Endothelial cell of umbilical vein (primary cell): ENCODE measurements around the gene GOLT1A. TPM values are rescaled to one million over a fixed set of nuclear protein-coding genes. Genes with fewer than 3 reads are reported as not detected.

Experiments used
- BruUV-seq: library from RNA; stranded (reverse); fragments of 400-500 nt; replicated peaks from 2 replicates; lab custom pipeline; 2021; lab: Mats Ljungman, UMichigan
- CTCF ChIA-PET: fragments of 300-600, 350-600 bp; sonication (Branson Sonifier 250); formaldehyde crosslinking; loops from one replicate; lab custom pipeline; 2021; ENCODE audit warnings: antibody characterized with exemption, inconsistent platforms; lab: Charles Lee
- POLR2A ChIA-PET: fragments of 300-600, 350-600 bp; sonication (Branson Sonifier 250); formaldehyde crosslinking; loops from one replicate; lab custom pipeline; 2021; ENCODE audit warnings: antibody characterized with exemption, inconsistent platforms; lab: Charles Lee
- DNase-seq: peaks from one replicate; pipeline ENCODE4 v3.0.0-alpha.2; 2011; ENCODE audit warnings: low read depth, low spot score
- FAIRE-seq: peaks from 2 replicates; lab custom pipeline; 2011; peaks lifted over from hg19 to GRCh38; lab: Jason Lieb, UNC
- H2AFZ ChIP-seq: 2 replicates; pipeline ENCODE4 v1.6.0; 2012; ENCODE audit warnings: low read depth, low read length, control low read depth, inconsistent platforms
- H3K27ac ChIP-seq: 2 replicates; pipeline ENCODE4 v1.5.1; 2011; ENCODE audit warnings: low read depth, mild to moderate bottlenecking, control low read depth, low read length, moderate library complexity; ENCODE audit not compliant: insufficient read depth
- H3K27me3 ChIP-seq, 2 experiments: 2 replicates each; pipeline versions ENCODE4 v1.6.0 to v1.6.1; 2011; ENCODE audit warnings: low read length in 2 of 2, mixed read lengths in 1 of 2; ENCODE audit not compliant: control insufficient read depth in 2 of 2, insufficient read depth in 2 of 2
- H3K36me3 ChIP-seq, 2 experiments: 2 replicates in 1 of 2; 3 replicates in 1 of 2; pipeline ENCODE4 v1.5.1; 2011; ENCODE audit warnings: low read length in 2 of 2, mild to moderate bottlenecking in 1 of 2, moderate library complexity in 1 of 2; ENCODE audit not compliant: control insufficient read depth in 2 of 2, insufficient read depth in 2 of 2; ENCODE audit errors: extremely low read depth in 1 of 2
- H3K4me1 ChIP-seq: 3 replicates; pipeline ENCODE4 v1.5.1; 2011; ENCODE audit warnings: mild to moderate bottlenecking, low read length; ENCODE audit not compliant: control insufficient read depth, insufficient read depth; ENCODE audit errors: extremely low read depth
- H3K4me2 ChIP-seq: 2 replicates; pipeline ENCODE4 v1.6.1; 2011; ENCODE audit warnings: low read length, control low read depth, mixed read lengths; ENCODE audit not compliant: insufficient read depth
- H3K4me3 ChIP-seq, 3 experiments: fragments of 200-600 bp in 1 of 3; sonication (generic), shearing (Covaris generic) in 1 of 3; replicated peaks in 1 of 3; 2 replicates each; pipeline ENCODE4 v1.5.1; 2011 to 2016; ENCODE audit warnings: control low read depth in 3 of 3, low read length in 3 of 3, mild to moderate bottlenecking in 2 of 3, inconsistent platforms in 1 of 3, low read depth in 1 of 3, moderate library complexity in 1 of 3; ENCODE audit not compliant: insufficient read depth in 1 of 3
- H3K79me2 ChIP-seq: 2 replicates; pipeline ENCODE4 v1.6.0; 2012; ENCODE audit warnings: low read length, inconsistent platforms; ENCODE audit not compliant: control insufficient read depth, insufficient read depth
- H3K9ac ChIP-seq: replicated peaks from 2 replicates; pipeline ENCODE3; 2011; ENCODE audit warnings: low read length, control low read depth; ENCODE audit not compliant: insufficient read depth; ENCODE audit errors: extremely low read depth
- H3K9me1 ChIP-seq: replicated peaks from 3 replicates; pipeline ENCODE4 v1.6.0; 2011; ENCODE audit warnings: mild to moderate bottlenecking, low read length; ENCODE audit not compliant: control insufficient read depth, insufficient read depth; ENCODE audit errors: extremely low read depth
- H3K9me3 ChIP-seq: replicated peaks from 2 replicates; pipeline ENCODE4 v1.5.1; 2012; ENCODE audit warnings: low read length, inconsistent platforms; ENCODE audit not compliant: control insufficient read depth, insufficient read depth
- H4K20me1 ChIP-seq: replicated peaks from 2 replicates; pipeline ENCODE3; 2011; ENCODE audit warnings: mild to moderate bottlenecking, low read length; ENCODE audit not compliant: control insufficient read depth, insufficient read depth; ENCODE audit errors: extremely low read depth
- CTCF ChIP-seq, 2 donors: IDR thresholded peaks; 1 replicate in 1 of 2; 2 replicates in 1 of 2; pipeline ENCODE4 v1.5.1; 2011; ENCODE audit warnings: low read length in 2 of 2, mild to moderate bottlenecking in 2 of 2, moderate library complexity in 2 of 2, control low read depth in 1 of 2, inconsistent platforms in 1 of 2, low read depth in 1 of 2; ENCODE audit not compliant: insufficient read depth in 1 of 2; ENCODE audit errors: extremely low read depth in 1 of 2
- EZH2 ChIP-seq: IDR thresholded peaks from 2 replicates; pipeline ENCODE4 v1.6.1; 2012; ENCODE audit warnings: borderline replicate concordance, low read depth, mild to moderate bottlenecking, moderate library complexity, low read length, inconsistent platforms; ENCODE audit not compliant: severe bottlenecking
- FOS ChIP-seq: IDR thresholded peaks from 2 replicates; pipeline ENCODE4 v1.6.1; 2011; ENCODE audit warnings: mild to moderate bottlenecking, low read length, moderate library complexity, borderline replicate concordance; ENCODE audit not compliant: insufficient read depth
- GATA2 ChIP-seq: IDR thresholded peaks from 2 replicates; pipeline ENCODE4 v1.7.0; 2011; ENCODE audit warnings: low read depth, mild to moderate bottlenecking, moderate library complexity, mixed read lengths, low read length; ENCODE audit not compliant: insufficient read length, insufficient read depth
- JUN ChIP-seq: IDR thresholded peaks from 2 replicates; pipeline ENCODE4 v1.6.1; 2011; ENCODE audit warnings: borderline replicate concordance, low read depth; ENCODE audit not compliant: insufficient read length, insufficient read depth
- MAX ChIP-seq: IDR thresholded peaks from 2 replicates; pipeline ENCODE4 v1.6.1; 2011; ENCODE audit not compliant: insufficient read depth, insufficient read length
- MYC ChIP-seq: IDR thresholded peaks from one replicate; pipeline ENCODE4 v1.6.1; 2011; ENCODE audit warnings: mild to moderate bottlenecking, low read depth, low read length
- POLR2A ChIP-seq: IDR thresholded peaks from 2 replicates; pipeline ENCODE4 v1.6.1; 2012; ENCODE audit warnings: low read depth, mild to moderate bottlenecking, control low read depth, low read length
- POLR2AphosphoS5 ChIP-seq: IDR thresholded peaks from 2 replicates; pipeline ENCODE4 v1.6.1; 2012; ENCODE audit warnings: low read depth, mild to moderate bottlenecking, control low read depth, low read length, moderate library complexity; ENCODE audit not compliant: insufficient read depth
- dilution Hi-C: fragments of 300-500 bp; cut with MboI; formaldehyde crosslinking; loops from one replicate; pipeline ENCODE4 v1.15.0; 2019; ENCODE audit warnings: low sequenced_read_pairs; ENCODE audit not compliant: extremely low pct_ligation_motif_present
- intact Hi-C: fragments of 100-400 bp; cut with micrococcal nuclease; formaldehyde crosslinking; loops from one replicate; pipeline ENCODE4 v1.10.0; 2022
- polyA plus RNA-seq, 4 experiments: library from polyadenylated mRNA; depleted of rRNA in 3 of 4; stranded (reverse) in 3 of 4; unstranded in 1 of 4; fragments of >200 nt; gene quantifications; 2 replicates each; pipeline versions ENCODE4 v1.2.1 to v1.2.3, GENCODE V29; 2011 to 2012; ENCODE audit warnings: missing spikeins in 1 of 4
- total RNA-seq: library from RNA; stranded (reverse); gene quantifications from 2 replicates; pipeline ENCODE4 v1.2.3, GENCODE V29; 2021

The GOLT1A gene
- total and polyA plus RNA-seq, 2 donors (not counting 3 experiments of a cell fraction or from before 2014, with no cell fraction given): not detected

- H4K20me1 ChIP-seq: no peaks in the 10 kb centered on the region
- H3K9me1 ChIP-seq: no peaks in the 10 kb centered on the region
- BruUV-seq: no TSS peak
- no peak overlapping the region for H3K4me2 ChIP-seq
- DNase-seq (no peak), FAIRE-seq (peak; percentile 21)
- H3K4me3 ChIP-seq: no peak overlapping the region
- no peak overlapping the region for H3K9ac ChIP-seq
- ChIA-PET POLR2A (no interaction called here), CTCF (interaction anchor here (0.8 to 26.7 kb wide), 7 partner anchors 9 to 231 kb away, joined by 3 to 770 read pairs (median 5); partner anchors contain the start of gene GOLT1A)
- H3K4me1 ChIP-seq: peaks cover 18% of the 10 kb centered on the region
- no peak overlapping the region for H2AFZ ChIP-seq
- H3K36me3 ChIP-seq: no peaks in the 10 kb centered on the region
- H3K27me3 ChIP-seq: no peaks in the 10 kb centered on the region
- H3K79me2 ChIP-seq: no peaks in the 10 kb centered on the region
- TF ChIP-seq EZH2: no peak
- no peak for TF ChIP-seq MAX
- TF ChIP-seq POLR2AphosphoS5: no peak
- TF ChIP-seq JUN: no peak
- TF ChIP-seq CTCF (IDR thresholded peaks at IDR 0.05; ENCODE audit: extremely low read depth in 1 of 2, insufficient read depth in 1 of 2, low read depth in 1 of 2, low read length in 2 of 2): no peak
- no peak for TF ChIP-seq FOS
- TF ChIP-seq MYC: no peak
- no peak for TF ChIP-seq POLR2A
- TF ChIP-seq GATA2: no peak
- dilution Hi-C loops: loop anchor here (25.0 kb wide), 1 partner anchor 170 kb away; no protein-coding TSS in a partner anchor
- H3K27ac ChIP-seq: no peak overlapping the region
- intact Hi-C loops: loop anchor here (1.0 kb wide), 1 partner anchor 32 kb away; no protein-coding TSS in a partner anchor
- H3K9me3 ChIP-seq: peaks cover 3% of the 10 kb centered on the region
Observed at GRCh38 chr1:204167730-204168129, 46.1 kb downstream of the GOLT1A start.
